GM04503 (cell line): ENCODE measurements around the gene TOM1L2.

Experiments used
- DNase-seq: peaks from one replicate; pipeline ENCODE4 v3.0.0-alpha.2; 2012; ENCODE audit warnings: low read depth

Gene TOM1L2

GRCh38 chr17:17898673-17899072 is 73.5 kb downstream of the TOM1L2 start:
- DNase-seq = no peak

- DNase-seq = no peak
Observed at GRCh38 chr17:17897442-17897841, 74.8 kb downstream of the TOM1L2 start.

- no peak for DNase-seq
Observed at GRCh38 chr17:17896746-17897145, 75.5 kb downstream of the TOM1L2 start.

GRCh38 chr17:17893801-17894644 is 78.2 kb downstream of the TOM1L2 start:
- DNase-seq = no peak

- DNase-seq = no peak
Observed at GRCh38 chr17:17892731-17893130, 79.5 kb downstream of the TOM1L2 start.

- DNase-seq = no peak
Observed at GRCh38 chr17:17892009-17892408, 80.2 kb downstream of the TOM1L2 start.

- DNase-seq = no peak
Observed at GRCh38 chr17:17890773-17891759, 81.1 kb downstream of the TOM1L2 start.

GRCh38 chr17:17889922-17890321 is 82.3 kb downstream of the TOM1L2 start:
- no peak for DNase-seq

- no peak for DNase-seq
Observed at GRCh38 chr17:17888821-17889220, 83.4 kb downstream of the TOM1L2 start.

- DNase-seq = no peak
Observed at GRCh38 chr17:17888371-17888770, 83.8 kb downstream of the TOM1L2 start.

- no peak for DNase-seq
Observed at GRCh38 chr17:17887752-17888304, 84.4 kb downstream of the TOM1L2 start.

- no peak for DNase-seq
Observed at GRCh38 chr17:17886726-17887125, 85.5 kb downstream of the TOM1L2 start.

GRCh38 chr17:17886226-17886625 is 86.0 kb downstream of the TOM1L2 start:
- no peak for DNase-seq

GRCh38 chr17:17884391-17885357 is 87.5 kb downstream of the TOM1L2 start:
- no peak for DNase-seq

GRCh38 chr17:17883801-17884200 is 88.4 kb downstream of the TOM1L2 start:
- DNase-seq = no peak

- no peak for DNase-seq
Observed at GRCh38 chr17:17882082-17882581, 90.1 kb downstream of the TOM1L2 start.

- DNase-seq = no peak
Observed at GRCh38 chr17:17880577-17881196, 91.5 kb downstream of the TOM1L2 start.

- DNase-seq = peak; percentile 62
Observed at GRCh38 chr17:17877529-17878358, 94.5 kb downstream of the TOM1L2 start.

- DNase-seq = no peak
Observed at GRCh38 chr17:17876959-17877528, 95.2 kb downstream of the TOM1L2 start.
